ENCODE results near the gene NSF. TPM values are rescaled to one million over a fixed set of nuclear protein-coding genes. Genes with fewer than 3 reads are reported as not detected.

Gene NSF
- total and polyA plus RNA-seq, 2 donors (not counting 1 experiment from before 2014, with no cell fraction given) = 65.5 to 66.7 TPM

DNA sequence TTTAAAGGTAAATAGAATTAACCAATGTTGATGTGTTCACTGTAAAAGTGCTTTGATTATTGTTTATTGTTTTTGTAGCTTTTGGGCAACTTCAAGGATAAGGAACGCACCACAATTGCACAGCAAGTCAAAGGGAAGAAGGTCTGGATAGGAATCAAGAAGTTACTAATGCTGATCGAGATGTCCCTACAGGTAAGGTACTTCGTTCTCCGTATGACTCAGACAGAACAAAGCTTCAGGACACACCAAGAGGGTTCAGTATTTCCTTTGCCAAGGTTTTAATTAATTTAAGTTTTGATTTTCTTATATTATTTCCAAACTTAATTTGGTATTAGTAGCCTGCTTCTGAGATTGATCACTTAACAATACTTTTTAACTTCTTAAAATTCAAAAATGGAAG lies 161.0 kb downstream of the NSF start:
- no peak overlapping the region for H3K27ac ChIP-seq (ENCODE audit: insufficient read depth, low read length)

GRCh38 chr17:46753776-46754175 lies 163.3 kb downstream of the NSF start:
- no peak overlapping the region for H2AFZ ChIP-seq (ENCODE audit: low read length)
- no peaks in the 10 kb centered on the region for H4K20me1 ChIP-seq (ENCODE audit: control insufficient read depth, extremely low read depth, insufficient read depth, low read length)
- no peak overlapping the region for H3K4me2 ChIP-seq (ENCODE audit: extremely low read depth, insufficient read depth, low read length)
- no peaks in the 10 kb centered on the region for H3K79me2 ChIP-seq (ENCODE audit: control insufficient read depth, insufficient read depth, low read length)
- no peak for DNase-seq (ENCODE audit: low read depth in 2 of 2)
- TF ChIP-seq, protein P1, sequence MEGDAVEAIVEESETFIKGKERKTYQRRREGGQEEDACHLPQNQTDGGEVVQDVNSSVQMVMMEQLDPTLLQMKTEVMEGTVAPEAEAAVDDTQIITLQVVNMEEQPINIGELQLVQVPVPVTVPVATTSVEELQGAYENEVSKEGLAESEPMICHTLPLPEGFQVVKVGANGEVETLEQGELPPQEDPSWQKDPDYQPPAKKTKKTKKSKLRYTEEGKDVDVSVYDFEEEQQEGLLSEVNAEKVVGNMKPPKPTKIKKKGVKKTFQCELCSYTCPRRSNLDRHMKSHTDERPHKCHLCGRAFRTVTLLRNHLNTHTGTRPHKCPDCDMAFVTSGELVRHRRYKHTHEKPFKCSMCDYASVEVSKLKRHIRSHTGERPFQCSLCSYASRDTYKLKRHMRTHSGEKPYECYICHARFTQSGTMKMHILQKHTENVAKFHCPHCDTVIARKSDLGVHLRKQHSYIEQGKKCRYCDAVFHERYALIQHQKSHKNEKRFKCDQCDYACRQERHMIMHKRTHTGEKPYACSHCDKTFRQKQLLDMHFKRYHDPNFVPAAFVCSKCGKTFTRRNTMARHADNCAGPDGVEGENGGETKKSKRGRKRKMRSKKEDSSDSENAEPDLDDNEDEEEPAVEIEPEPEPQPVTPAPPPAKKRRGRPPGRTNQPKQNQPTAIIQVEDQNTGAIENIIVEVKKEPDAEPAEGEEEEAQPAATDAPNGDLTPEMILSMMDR (conservative IDR thresholded peaks at IDR 0.05 in 1 of 2, IDR thresholded peaks at IDR 0.05 in 1 of 2; ENCODE audit: low read depth in 1 of 2, low read length in 2 of 2) = no peak
- no peak for TF ChIP-seq EZH2 (IDR thresholded peaks at IDR 0.05; ENCODE audit: low read length, missing control alignments)
- no peak overlapping the region for H3K9ac ChIP-seq (ENCODE audit: insufficient read depth, low read length)
- H3K9me3 ChIP-seq (ENCODE audit: control insufficient read depth, insufficient read depth, low read depth, low read length) = no peaks in the 10 kb centered on the region
- no peaks in the 10 kb centered on the region for H3K36me3 ChIP-seq (ENCODE audit: control insufficient read depth, insufficient read depth, low read length)
- H3K27me3 ChIP-seq (ENCODE audit: control insufficient read depth, insufficient read depth, low read length) = no peaks in the 10 kb centered on the region
- H3K27ac ChIP-seq (ENCODE audit: insufficient read depth, low read length) = no peak overlapping the region
- no peak overlapping the region for H3K4me3 ChIP-seq (replicated peaks in 1 of 4; ENCODE audit: control extremely low read depth in 1 of 4, insufficient read depth in 1 of 4, low read depth in 3 of 4, low read length in 4 of 4)
- no peaks in the 10 kb centered on the region for H3K4me1 ChIP-seq (ENCODE audit: control insufficient read depth, extremely low read depth, insufficient read depth, low read length)

More for the DNA sequence above, 161.0 kb downstream of the NSF start:
- Histone ChIP-seq H4K20me1 (ENCODE audit: control insufficient read depth, extremely low read depth, insufficient read depth, low read length) (no peaks in the 10 kb centered on the region), H3K9me3 (ENCODE audit: control insufficient read depth, insufficient read depth, low read depth, low read length) (no peaks in the 10 kb centered on the region), H3K79me2 (ENCODE audit: control insufficient read depth, insufficient read depth, low read length) (no peaks in the 10 kb centered on the region), H3K4me1 (ENCODE audit: control insufficient read depth, extremely low read depth, insufficient read depth, low read length) (no peaks in the 10 kb centered on the region), H2AFZ (ENCODE audit: low read length) (no peak overlapping the region), H3K4me3 (replicated peaks in 1 of 4; ENCODE audit: control extremely low read depth in 1 of 4, insufficient read depth in 1 of 4, low read depth in 3 of 4, low read length in 4 of 4) (no peak overlapping the region), H3K27me3 (ENCODE audit: control insufficient read depth, insufficient read depth, low read length) (no peaks in the 10 kb centered on the region), H3K36me3 (ENCODE audit: control insufficient read depth, insufficient read depth, low read length) (no peaks in the 10 kb centered on the region), H3K9ac (ENCODE audit: insufficient read depth, low read length) (no peak overlapping the region), H3K4me2 (ENCODE audit: extremely low read depth, insufficient read depth, low read length) (no peak overlapping the region)
- no peak for TF ChIP-seq EZH2 (IDR thresholded peaks at IDR 0.05; ENCODE audit: low read length, missing control alignments)
- TF ChIP-seq, protein P1 (conservative IDR thresholded peaks at IDR 0.05 in 1 of 2, IDR thresholded peaks at IDR 0.05 in 1 of 2; ENCODE audit: low read depth in 1 of 2, low read length in 2 of 2) = no peak
- no peak for DNase-seq (ENCODE audit: low read depth in 2 of 2)

DNA sequence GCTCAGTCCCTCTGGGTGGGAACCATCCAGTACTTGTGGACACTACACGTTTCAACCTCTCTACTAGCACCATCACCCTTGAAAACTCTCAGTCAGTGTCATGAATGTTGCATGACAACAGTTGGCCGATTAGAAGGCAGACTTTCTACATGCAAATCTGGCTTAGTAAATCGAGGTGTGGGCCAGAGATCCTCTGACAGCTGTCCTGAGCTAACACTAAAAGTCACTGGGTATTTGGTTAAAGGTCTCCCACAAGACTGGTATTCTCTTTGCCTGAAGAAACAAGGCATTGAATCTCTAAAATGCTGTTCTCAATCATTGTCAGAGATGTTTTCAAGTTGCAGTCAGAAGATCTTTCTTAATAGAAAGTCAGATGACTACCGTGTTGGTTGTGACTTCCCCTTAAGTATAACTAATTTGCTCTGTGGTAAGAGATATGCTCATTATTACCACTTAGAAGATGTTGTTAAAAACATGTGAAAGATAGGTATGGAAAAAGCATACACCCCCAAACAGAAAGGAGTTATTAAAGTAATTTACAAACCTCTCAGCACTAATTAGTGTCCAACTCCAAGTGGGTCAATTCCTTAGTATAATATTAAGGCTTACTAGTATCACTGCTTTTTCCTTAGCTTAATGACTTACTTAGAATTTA lies 165.7 kb downstream of the NSF start:
- no peak for DNase-seq (ENCODE audit: low read depth in 2 of 2)
- no peaks in the 10 kb centered on the region for H4K20me1 ChIP-seq (ENCODE audit: control insufficient read depth, extremely low read depth, insufficient read depth, low read length)
- H3K4me2 ChIP-seq (ENCODE audit: extremely low read depth, insufficient read depth, low read length) = no peak overlapping the region
- no peaks in the 10 kb centered on the region for H3K9me3 ChIP-seq (ENCODE audit: control insufficient read depth, insufficient read depth, low read depth, low read length)
- no peaks in the 10 kb centered on the region for H3K36me3 ChIP-seq (ENCODE audit: control insufficient read depth, insufficient read depth, low read length)
- no peaks in the 10 kb centered on the region for H3K27me3 ChIP-seq (ENCODE audit: control insufficient read depth, insufficient read depth, low read length)
- TF ChIP-seq, protein P1 (conservative IDR thresholded peaks at IDR 0.05 in 1 of 2, IDR thresholded peaks at IDR 0.05 in 1 of 2; ENCODE audit: low read depth in 1 of 2, low read length in 2 of 2) = no peak
- TF ChIP-seq EZH2 (IDR thresholded peaks at IDR 0.05; ENCODE audit: low read length, missing control alignments) = no peak
- no peak overlapping the region for H3K4me3 ChIP-seq (replicated peaks in 1 of 4; ENCODE audit: control extremely low read depth in 1 of 4, insufficient read depth in 1 of 4, low read depth in 3 of 4, low read length in 4 of 4)
- H3K27ac ChIP-seq (ENCODE audit: insufficient read depth, low read length) = no peak overlapping the region
- no peak overlapping the region for H3K9ac ChIP-seq (ENCODE audit: insufficient read depth, low read length)
- H3K79me2 ChIP-seq (ENCODE audit: control insufficient read depth, insufficient read depth, low read length) = no peaks in the 10 kb centered on the region
- no peaks in the 10 kb centered on the region for H3K4me1 ChIP-seq (ENCODE audit: control insufficient read depth, extremely low read depth, insufficient read depth, low read length)
- no peak overlapping the region for H2AFZ ChIP-seq (ENCODE audit: low read length)
